K562 (cell line): ENCODE results near the gene BTN3A1. TPM values are rescaled to one million over a fixed set of nuclear protein-coding genes. Genes with fewer than 3 reads are reported as not detected.

Experiments used
- BHLHE40 ChIP-seq: IDR thresholded peaks from 2 replicates; pipeline ENCODE4 v1.6.1; 2011; ENCODE audit warnings: low read length, improper control_type of control experiment
- CBX5 ChIP-seq: IDR thresholded peaks from 2 replicates; pipeline ENCODE4 v1.6.1; 2014; ENCODE audit warnings: low read depth, borderline replicate concordance
- MAFG ChIP-seq: fragments of 450-650 bp; conservative IDR thresholded peaks from 2 replicates; pipeline ENCODE4 v1.6.1; 2016; ENCODE audit warnings: missing genetic modification characterization, missing compliant biosample characterization
- MTA2 ChIP-seq: fragments of 450-650 bp; IDR thresholded peaks from 2 replicates; pipeline ENCODE4 v1.6.1; 2016; ENCODE audit warnings: low read depth
- SMARCA4 ChIP-seq: fragments of 450-650 bp; IDR thresholded peaks from 2 replicates; pipeline ENCODE4 v1.6.1; 2016
- SMARCB1 ChIP-seq: IDR thresholded peaks from 2 replicates; pipeline ENCODE4 v1.6.1; 2011; ENCODE audit warnings: improper control_type of control experiment, low read depth; ENCODE audit not compliant: insufficient read length
- TSC22D4 ChIP-seq: fragments of 450-650 bp; IDR thresholded peaks from 2 replicates; pipeline ENCODE4 v1.6.1; 2016; ENCODE audit warnings: missing genetic modification characterization, missing biosample characterization, control low read depth
- U2AF2 ChIP-seq: fragments of 200-400 bp; formaldehyde crosslinking; optimal IDR thresholded peaks from 2 replicates; pipeline ENCODE3; 2017; ENCODE audit warnings: low read depth, mild to moderate bottlenecking, low read length
- ZNF398 ChIP-seq: fragments of 250-450 bp; sonication (Bioruptor Pico); IDR thresholded peaks from 2 replicates; pipeline ENCODE4 v1.8.0; 2021; ENCODE audit warnings: moderate library complexity, mild to moderate bottlenecking, inconsistent platforms
- ZNF407 ChIP-seq: fragments of 450-650 bp; IDR thresholded peaks from 2 replicates; pipeline ENCODE4 v1.6.1; 2016; ENCODE audit warnings: low read depth
- ZNF764 ChIP-seq: fragments of 250-450 bp; sonication (Bioruptor Pico); IDR thresholded peaks from 2 replicates; pipeline ENCODE4 v1.4.0; 2020; ENCODE audit warnings: low read depth, mild to moderate bottlenecking, moderate library complexity
- polyA plus RNA-seq, 8 experiments: library from polyadenylated mRNA; depleted of rRNA in 4 of 8; stranded (reverse) in 5 of 8; unstranded in 3 of 8; fragments of >200 nt; fragmentation: Nextera tagmentation in 2 of 8; fragmentation: Illumina TruSeq in 1 of 8; extraction: Ambion mirVana in 2 of 8; extraction: Trizol in 1 of 8; gene quantifications; 2 replicates each; pipeline versions ENCODE4 v1.2.1 to v1.2.3, GENCODE V29; 2011 to 2014; ENCODE audit warnings: inconsistent platforms in 1 of 8, missing spikeins in 1 of 8
- total RNA-seq, 7 experiments: library from RNA; depleted of rRNA in 6 of 7; stranded (reverse); fragments of >200 nt in 6 of 7; fragmentation: Illumina TruSeq in 2 of 7; extraction: Trizol in 2 of 7; gene quantifications; 2 replicates each; pipeline versions ENCODE4 v1.2.1 to v1.2.3, GENCODE V29; 2011 to 2021; ENCODE audit warnings: low replicate concordance in 1 of 7

The BTN3A1 gene
- total and polyA plus RNA-seq, 9 of the 15 experiments (the other 6 are each of a cell fraction or from before 2014, with no cell fraction given), result 0.84 to 8.5 (median 3.9) TPM

GRCh38 chr6:26400626-26401025 lies 1.4 kb upstream of the BTN3A1 start (continued):
- TF ChIP-seq ZNF398 (no peak), TSC22D4 (tag) (no peak), ZNF407 (no peak), U2AF2 (no peak), CBX5 (no peak), MTA2 (no peak), MAFG (tag) (no peak), SMARCB1 (no peak), ZNF764 (CRISPR knock-in tag) (peak; percentile 47; the same call in 1 of the 2 replicates), SMARCA4 (no peak), BHLHE40 (no peak)
